HEK293 (cell line): Measurements from ENCODE around the gene USP36.

ENCODE experiments used
- CTCF ChIP-seq: fragments of 450-650 bp; formaldehyde crosslinking; IDR thresholded peaks from 2 replicates; pipeline ENCODE4 v1.5.1; 2016; ENCODE audit warnings: missing biosample characterization, missing genetic modification characterization
- HOXA7 ChIP-seq: sonication (generic); formaldehyde crosslinking; IDR thresholded peaks from 2 replicates; pipeline ENCODE4 v1.8.1; 2022; ENCODE audit warnings: missing genetic modification reagents, borderline replicate concordance
- KLF1 ChIP-seq: fragments of 450-650 bp; formaldehyde crosslinking; IDR thresholded peaks from 2 replicates; pipeline ENCODE4 v1.5.1; 2016; ENCODE audit warnings: missing biosample characterization, missing genetic modification characterization
- KLF10 ChIP-seq: fragments of 450-650 bp; IDR thresholded peaks from 2 replicates; pipeline ENCODE4 v1.5.1; 2018; ENCODE audit warnings: missing biosample characterization, mild to moderate bottlenecking, missing genetic modification characterization
- KLF16 ChIP-seq: fragments of 450-650 bp; formaldehyde crosslinking; IDR thresholded peaks from 2 replicates; pipeline ENCODE4 v1.5.1; 2017; ENCODE audit warnings: missing biosample characterization, missing genetic modification characterization
- PBX3 ChIP-seq: sonication (generic); formaldehyde crosslinking; IDR thresholded peaks from 2 replicates; pipeline ENCODE4 v1.8.1; 2022; ENCODE audit warnings: mild to moderate bottlenecking, moderate library complexity, missing genetic modification reagents
- PRDM4 ChIP-seq: fragments of 450-650 bp; formaldehyde crosslinking; IDR thresholded peaks from 2 replicates; pipeline ENCODE4 v1.5.1; 2017; ENCODE audit warnings: missing biosample characterization, missing genetic modification characterization
- REST ChIP-seq: fragments of 450-650 bp; formaldehyde crosslinking; IDR thresholded peaks from 2 replicates; pipeline ENCODE4 v1.5.1; 2016; ENCODE audit warnings: missing biosample characterization, missing genetic modification characterization
- TSHZ1 ChIP-seq: fragments of 450-650 bp; formaldehyde crosslinking; IDR thresholded peaks from 2 replicates; pipeline ENCODE4 v1.5.1; 2016; ENCODE audit warnings: missing biosample characterization, missing genetic modification characterization, borderline replicate concordance
- YY1 ChIP-seq: fragments of 450-650 bp; formaldehyde crosslinking; IDR thresholded peaks from 2 replicates; pipeline ENCODE4 v1.5.1; 2018; ENCODE audit warnings: missing biosample characterization, missing genetic modification characterization
- ZBTB44 ChIP-seq: fragments of 450-650 bp; IDR thresholded peaks from 2 replicates; pipeline ENCODE4 v1.5.1; 2018; ENCODE audit warnings: missing biosample characterization, mild to moderate bottlenecking, missing genetic modification characterization
- ZBTB6 ChIP-seq: fragments of 450-650 bp; formaldehyde crosslinking; IDR thresholded peaks from 2 replicates; pipeline ENCODE4 v1.5.1; 2017; ENCODE audit warnings: missing biosample characterization, missing genetic modification characterization
- ZNF513 ChIP-seq: fragments of 450-650 bp; IDR thresholded peaks from 2 replicates; pipeline ENCODE4 v1.5.1; 2018; ENCODE audit warnings: missing biosample characterization, missing genetic modification characterization
- ZNF580 ChIP-seq: fragments of 450-650 bp; formaldehyde crosslinking; IDR thresholded peaks from 2 replicates; pipeline ENCODE4 v1.5.1; 2016; ENCODE audit warnings: missing biosample characterization, missing genetic modification characterization

GRCh38 chr17:78800132-78800931 lies 40.3 kb downstream of the USP36 start:
- TF ChIP-seq KLF16 (tag by site-specific recombination) (no peak), YY1 (tag by site-specific recombination) (no peak), CTCF (tag by site-specific recombination) (no peak), TSHZ1 (tag by site-specific recombination) (no peak), KLF10 (no peak), KLF1 (tag by site-specific recombination) (no peak), ZNF580 (tag by site-specific recombination) (no peak), PBX3 (CRISPR knock-in tag) (no peak), REST (no peak), ZBTB6 (no peak), HOXA7 (CRISPR knock-in tag) (no peak), PRDM4 (no peak), ZBTB44 (tag by site-specific recombination) (no peak), ZNF513 (no peak)
